Testis (tissue), 2 donors: ENCODE results near the gene MTIF3.

Source experiments
- CTCF ChIP-seq, 3 experiments: fragments of 450-650 bp in 2 of 3; fragments of 200-600 bp in 1 of 3; sonication (generic) in 1 of 3; IDR thresholded peaks; one replicate each; pipeline ENCODE4 v1.5.1; 2016 to 2019; ENCODE audit warnings: antibody characterized with exemption in 3 of 3, mild to moderate bottlenecking in 2 of 3, moderate library complexity in 1 of 3
- POLR2A ChIP-seq: fragments of 450-650 bp; IDR thresholded peaks from one replicate; pipeline ENCODE4 v1.6.1; 2017; ENCODE audit warnings: antibody characterized with exemption, mild to moderate bottlenecking, moderate library complexity

GRCh38 chr13:27432180-27432579 is 18.2 kb downstream of the MTIF3 start:
- TF ChIP-seq POLR2A (no peak), CTCF (IDR thresholded peaks at IDR 0.05) (no peak)
